GM18873 (cell line): ENCODE data around the gene ANAPC4.

Experiments
- ATAC-seq: cut with Tn5 transposase; IDR thresholded peaks from one replicate; pipeline ENCODE4 v1.9.1; 2021; ENCODE audit warnings: mild to moderate bottlenecking, moderate library complexity, moderate number of reproducible peaks; ENCODE audit not compliant: unreplicated experiment, low FRiP score

ANAPC4 gene

GRCh38 chr4:25425361-25425760, 48.3 kb downstream of the ANAPC4 start:
- no peak for ATAC-seq

DNA sequence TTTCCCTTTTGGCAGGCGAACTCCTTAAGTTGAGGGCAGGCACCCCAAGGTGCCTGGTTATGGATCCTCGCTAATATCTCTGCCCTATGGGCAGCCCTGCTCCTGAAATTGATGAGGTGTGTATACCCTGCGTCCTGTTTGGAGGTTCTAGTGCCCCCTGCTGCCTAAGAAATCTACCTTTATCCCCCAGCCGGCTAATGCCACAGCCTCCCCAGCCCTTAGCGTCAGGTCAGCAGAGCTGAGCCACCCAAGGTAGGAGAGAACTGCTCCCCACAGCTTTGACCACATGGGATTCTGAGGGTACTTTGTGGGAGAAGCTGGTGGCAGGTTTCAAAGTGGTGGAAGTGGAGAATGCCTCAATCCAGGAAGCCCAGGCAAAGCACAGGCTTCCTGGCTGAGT, 50.8 kb downstream of the ANAPC4 start:
- ATAC-seq: no peak

DNA sequence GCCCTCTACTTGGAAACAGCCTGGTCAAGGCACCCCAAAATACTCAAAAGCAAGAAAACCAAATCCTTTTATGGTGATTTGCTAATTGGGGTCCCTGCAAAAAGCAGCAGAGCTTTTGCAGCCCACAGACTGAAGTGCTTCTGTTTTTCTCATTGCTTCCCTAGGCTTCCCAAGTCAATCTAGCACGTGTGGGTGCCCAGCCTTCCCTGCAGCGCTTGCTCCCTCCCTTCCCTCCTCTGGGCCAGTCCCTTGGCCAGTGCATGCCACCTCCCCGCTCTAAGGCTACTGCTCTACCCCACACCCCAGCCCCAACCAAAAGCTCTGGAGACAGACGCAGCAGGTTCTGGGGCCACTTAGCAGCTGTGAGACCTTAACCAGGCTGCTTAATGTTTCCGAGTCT, 53.6 kb downstream of the ANAPC4 start:
- no peak for ATAC-seq

DNA sequence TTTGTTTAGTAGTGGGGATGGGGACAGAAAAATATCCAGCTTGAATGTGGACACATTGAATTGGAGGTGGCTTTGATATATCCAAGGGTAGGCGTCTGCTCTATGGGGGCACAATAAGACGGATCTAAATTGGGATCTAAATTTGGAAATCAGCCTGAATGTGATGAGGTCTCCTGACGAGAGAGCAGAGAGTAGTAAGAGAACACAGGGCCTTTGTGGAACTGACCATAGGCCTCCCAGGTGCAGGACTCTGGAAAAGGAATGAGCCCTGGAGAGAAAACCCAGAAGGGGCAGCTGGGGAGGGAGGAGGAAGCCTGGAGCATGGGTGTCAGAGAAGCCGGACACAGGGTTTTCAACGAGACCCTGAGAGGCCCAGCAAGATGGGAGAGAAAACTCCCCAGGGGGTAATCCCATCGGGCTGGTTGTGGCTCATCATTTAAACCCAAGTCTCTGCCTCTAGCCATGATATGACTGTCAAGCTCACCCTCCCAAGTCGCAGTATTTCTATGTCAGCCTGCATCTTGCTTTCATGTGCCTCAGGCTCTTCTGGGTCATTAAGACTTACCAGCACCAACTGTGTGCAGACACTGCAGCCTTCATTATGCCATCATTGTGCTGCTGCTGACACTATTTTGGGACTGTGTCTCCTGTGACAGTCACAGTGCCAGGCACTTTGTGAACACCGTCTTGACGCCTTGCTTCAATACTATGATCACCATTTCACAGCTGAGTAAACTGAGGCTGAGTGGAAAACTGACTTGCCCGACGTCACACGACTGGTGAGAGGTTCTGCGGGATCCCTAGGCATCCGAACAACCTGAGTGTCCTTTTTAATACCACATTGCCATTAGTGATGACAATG, 57.1 kb downstream of the ANAPC4 start:
- ATAC-seq: no peak

- no peak for ATAC-seq
Observed at GRCh38 chr4:25437926-25438325, 60.9 kb downstream of the ANAPC4 start.

DNA sequence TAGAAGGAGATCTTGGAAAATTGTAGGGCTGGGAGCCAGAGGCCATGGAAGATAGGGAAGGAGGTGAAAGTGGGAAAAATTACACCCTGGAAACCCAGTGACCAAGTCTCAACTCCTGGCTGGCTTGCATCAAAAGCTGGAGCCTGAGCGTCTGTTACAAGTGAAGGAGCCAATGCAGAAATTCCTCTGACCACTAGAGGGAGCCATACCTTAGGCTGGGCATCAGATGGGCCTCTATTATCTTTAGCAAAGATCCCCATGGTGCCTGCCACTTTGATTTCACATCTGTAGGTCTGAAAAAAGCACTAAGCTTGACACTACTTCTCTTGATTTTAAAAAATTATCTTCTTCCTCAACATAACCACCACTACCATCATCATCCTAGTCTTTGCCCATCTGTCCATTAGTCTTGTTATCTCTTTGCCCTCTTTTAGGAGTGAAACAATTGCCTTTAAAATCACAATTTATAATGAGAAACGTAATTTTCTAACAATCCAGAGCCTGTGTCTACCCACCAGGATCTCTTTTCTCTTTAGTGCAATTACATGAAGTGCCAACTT, 62.9 kb downstream of the ANAPC4 start:
- peak; percentile 79 for ATAC-seq

DNA sequence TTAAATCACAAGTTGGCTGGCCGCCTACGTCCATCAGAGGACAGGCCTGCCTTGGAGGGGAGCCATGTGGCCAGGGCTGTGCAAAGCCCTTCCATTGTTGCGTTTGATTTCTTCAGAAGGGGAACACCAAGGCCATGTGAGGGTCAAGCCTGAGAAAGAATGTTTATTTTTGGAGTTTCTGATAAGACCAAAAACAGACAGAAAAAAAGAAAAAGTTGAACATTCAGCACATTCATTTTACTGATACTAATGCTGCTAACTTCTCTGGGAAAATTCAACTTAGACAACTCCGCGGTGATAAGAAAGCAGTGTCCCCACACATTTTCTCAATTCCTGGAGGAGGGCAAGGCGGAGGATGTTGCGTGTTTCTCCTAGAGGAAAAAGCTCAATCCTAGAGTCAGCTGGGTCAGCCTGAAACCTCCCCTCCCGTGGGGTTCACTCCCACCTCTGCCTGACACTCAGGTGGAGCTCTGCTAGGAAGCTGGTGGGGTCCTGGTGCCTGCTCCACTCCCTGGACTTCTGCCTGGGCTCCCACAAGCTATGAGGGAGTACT, 63.5 kb downstream of the ANAPC4 start:
- no peak for ATAC-seq

DNA sequence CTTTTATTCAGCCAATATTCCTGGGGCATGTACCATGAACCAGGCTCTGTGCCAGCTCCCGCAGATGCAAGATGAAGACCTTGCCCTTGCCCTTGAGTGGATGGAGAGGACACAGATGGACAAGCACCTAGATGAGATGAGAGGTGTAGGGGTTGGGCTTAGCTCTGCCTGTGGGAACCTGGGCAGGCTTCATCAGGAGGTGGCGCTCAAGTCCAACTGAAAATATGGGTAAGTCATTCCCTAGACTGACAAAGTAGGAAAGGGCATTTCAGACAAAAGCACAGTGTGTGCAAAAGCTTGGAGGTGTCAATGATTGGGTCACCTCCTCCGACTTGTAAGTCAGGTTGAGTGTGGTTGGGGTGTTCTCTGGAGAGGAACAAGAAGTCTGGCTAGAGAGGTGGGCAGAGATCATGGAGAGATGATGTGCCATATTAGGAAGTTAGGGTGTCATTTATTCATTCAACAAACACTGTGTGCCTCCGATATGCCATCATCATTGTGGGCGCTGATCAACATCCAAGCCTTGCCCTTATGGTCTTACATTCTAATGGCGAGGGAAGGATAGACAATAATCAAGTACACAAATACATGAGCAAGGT, 64.6 kb downstream of the ANAPC4 start:
- ATAC-seq: no peak

DNA sequence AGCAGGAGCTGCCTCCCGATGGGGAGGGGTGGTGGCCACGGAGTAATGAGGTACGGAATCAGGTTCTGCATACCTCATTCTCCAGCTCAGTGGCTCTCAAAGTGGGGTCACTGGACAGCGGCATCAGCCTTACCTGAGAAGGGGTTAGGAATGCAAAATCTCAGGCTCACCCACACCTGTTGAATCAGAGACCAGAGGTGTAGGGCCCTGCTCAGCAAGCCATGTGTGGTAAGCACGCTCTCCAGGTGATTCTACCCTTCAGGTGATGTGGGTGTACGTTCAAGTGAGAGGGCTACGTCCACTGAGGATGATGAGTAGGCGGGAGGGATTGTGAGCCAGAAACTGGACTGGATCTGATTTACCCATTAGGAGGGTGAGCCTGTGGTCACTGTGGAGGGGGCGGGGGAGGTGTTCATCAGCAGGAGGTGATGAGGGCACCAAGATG, 65.8 kb downstream of the ANAPC4 start:
- no peak for ATAC-seq

- ATAC-seq: no peak
Observed at GRCh38 chr4:25443851-25444250, 66.8 kb downstream of the ANAPC4 start.

DNA sequence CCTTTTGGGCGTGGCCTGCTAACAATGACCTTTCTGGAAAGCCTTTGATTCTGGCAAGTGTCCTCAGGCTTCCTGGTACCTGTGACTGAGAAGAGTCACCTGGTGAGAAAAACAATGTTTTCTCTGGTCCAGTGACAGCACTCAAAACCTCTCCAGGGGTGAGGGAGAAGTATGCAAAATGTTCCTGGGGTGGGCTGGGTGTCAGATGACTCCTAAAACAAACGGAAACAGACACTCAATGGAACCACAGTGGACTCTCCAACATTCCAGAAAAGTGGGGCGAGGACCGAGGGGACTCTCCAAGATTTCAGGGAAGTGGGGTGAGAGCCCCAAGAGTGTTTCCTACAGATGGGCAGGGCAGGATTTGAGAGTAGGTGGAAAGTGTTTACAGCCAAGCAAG, 69.5 kb downstream of the ANAPC4 start:
- ATAC-seq: no peak

DNA sequence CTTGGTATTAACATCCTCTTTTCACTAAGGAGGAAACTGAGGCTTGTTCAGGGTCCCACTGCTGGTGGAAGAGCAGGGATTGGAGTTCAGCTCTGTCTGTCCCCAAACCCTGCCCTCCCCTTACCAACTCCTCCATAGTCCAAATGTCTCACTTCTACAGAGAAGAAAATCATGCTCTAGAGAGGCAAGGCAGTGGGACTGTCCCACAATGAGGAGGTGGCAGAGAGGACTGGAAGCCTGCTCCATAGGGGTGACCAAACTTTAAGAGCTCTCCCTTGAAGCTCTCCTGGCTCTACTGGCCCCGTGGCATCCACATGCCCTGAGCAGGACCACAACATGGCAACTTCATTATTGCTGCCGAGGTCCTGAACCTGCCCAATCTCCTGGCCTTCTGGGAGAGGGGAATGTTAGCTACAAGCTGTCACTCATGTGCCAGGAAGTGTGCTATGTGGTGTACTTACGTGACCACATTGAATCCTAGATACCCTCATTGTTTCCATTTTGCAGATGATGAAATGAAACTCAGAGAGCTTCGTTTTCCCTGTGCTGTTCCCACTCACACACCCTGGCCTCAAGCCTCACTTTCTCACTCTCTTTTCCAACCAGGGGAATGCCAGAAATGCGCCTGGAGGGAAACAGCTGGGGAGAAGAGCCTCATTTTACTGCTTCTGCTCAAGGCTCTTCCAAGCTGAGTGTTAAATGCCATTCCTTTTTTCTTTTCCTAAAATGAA, 71.5 kb downstream of the ANAPC4 start:
- ATAC-seq: no peak

- no peak for ATAC-seq
Observed at GRCh38 chr4:25449270-25449669, 72.2 kb downstream of the ANAPC4 start.

DNA sequence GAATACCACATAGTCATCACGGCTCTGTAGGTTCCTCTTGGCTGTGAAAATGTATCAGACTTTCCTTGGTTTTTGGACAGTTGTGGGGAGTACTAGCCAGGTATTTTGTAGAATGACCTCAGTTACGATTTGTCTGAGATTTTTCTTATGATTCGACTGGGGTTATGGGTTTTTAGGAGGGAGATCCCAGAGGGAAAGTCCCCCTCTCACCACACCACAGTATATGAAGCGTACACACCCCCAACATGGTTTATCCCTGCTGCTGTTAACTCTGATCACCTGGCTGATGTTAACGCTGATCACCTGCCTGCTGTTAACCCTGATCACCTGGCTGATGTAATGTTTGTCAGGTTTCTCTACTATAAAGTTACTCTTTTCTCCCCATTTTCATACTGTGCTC, 72.6 kb downstream of the ANAPC4 start:
- ATAC-seq: no peak

DNA sequence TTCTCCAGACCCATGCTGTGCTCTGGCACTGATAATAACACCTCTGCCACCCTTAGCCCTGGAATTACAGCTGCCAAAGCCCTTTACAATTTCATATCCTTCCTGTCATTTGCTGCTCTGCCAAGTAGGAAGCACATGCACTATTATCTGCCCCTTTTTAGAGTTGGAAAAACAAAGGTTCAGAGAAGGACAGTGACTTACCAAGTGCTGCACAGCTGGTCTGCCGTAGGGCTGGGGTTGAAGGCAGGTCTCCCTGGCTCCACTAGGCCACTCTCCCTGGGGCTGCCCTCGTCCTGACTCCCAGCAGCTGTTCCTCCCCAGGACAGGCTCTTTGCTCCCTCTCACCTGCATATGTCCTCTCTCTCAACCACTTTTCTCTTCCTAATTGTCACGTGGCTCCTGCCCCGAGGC, 73.4 kb downstream of the ANAPC4 start:
- no peak for ATAC-seq

- no peak for ATAC-seq
Observed at GRCh38 chr4:25451676-25452075, 74.6 kb downstream of the ANAPC4 start.

GRCh38 chr4:25452081-25452480, 75.0 kb downstream of the ANAPC4 start:
- no peak for ATAC-seq

DNA sequence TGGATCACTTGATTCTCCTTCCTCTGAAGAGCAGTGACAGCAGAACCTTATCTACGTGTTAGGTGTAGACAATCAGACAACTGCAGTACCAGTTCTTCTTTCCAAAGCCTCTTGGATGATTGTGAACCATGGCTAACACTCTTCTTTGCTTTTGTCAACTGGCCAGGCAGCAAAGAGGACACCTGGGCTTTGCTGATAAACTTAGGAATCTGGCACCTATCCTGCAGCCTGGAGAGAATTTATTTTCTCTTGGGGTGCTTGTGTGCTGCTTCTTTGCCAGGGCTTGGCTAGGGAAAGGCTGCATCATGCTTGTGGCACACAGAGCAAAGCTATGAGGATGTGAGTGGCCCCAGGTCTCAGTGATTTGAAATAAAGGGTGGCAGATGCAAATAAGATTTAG, 77.4 kb downstream of the ANAPC4 start:
- ATAC-seq: no peak

DNA sequence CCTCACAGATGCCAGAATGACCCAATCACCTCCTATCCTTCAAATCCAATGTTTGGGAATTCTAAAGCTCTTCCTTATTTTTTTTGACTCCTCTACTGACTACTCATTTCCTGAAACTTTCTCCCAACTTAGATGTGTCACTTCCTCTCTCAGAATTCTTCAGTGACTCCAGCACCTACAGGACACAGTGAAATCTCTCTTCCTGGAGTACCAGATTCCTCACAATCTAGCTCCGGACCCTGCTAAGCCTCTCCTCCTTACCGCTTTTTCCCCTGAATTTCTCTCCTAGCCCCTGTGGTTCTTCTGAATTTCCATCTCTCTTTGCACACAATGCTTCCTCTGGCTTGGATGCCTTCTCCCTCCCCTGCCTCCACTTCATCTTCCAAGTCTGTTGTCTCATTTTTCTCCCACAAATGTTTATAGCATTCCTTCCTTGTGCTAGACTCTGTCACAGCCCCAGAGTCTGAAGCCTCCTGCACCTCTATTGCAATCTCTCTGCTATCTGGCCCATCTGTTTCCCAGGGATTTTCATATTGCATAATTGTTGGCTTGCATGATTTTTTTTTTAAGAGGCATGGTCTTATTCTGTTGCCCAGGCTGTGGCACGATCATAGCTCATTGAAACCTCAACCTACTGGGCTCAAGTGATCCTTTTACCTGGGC, 80.1 kb downstream of the ANAPC4 start:
- no peak for ATAC-seq

GRCh38 chr4:25466966-25467697, 90.1 kb downstream of the ANAPC4 start:
- no peak for ATAC-seq
